ENCODE results near the gene FAM153A.
"Not testable (repeated sequence)": the region's sequence is repeated elsewhere in the genome, so short reads cannot be mapped to it uniquely, and the experiment has no call there.

FAM153A gene

GRCh38 chr5:177791649-177792048 is 8.9 kb upstream of the FAM153A start:
- not testable (repeated sequence) for H3K36me3 ChIP-seq (ENCODE audit: insufficient read depth, low read length); H3K4me1 ChIP-seq (ENCODE audit: insufficient read depth, low read length); H3K9ac ChIP-seq (ENCODE audit: low read depth, low read length)

GRCh38 chr5:177782169-177782568 is 530 bp downstream of the FAM153A start:
- H3K9me3 ChIP-seq (ENCODE audit: control insufficient read depth, insufficient read depth, low read length); H3K9ac ChIP-seq (ENCODE audit: low read depth, low read length); H3K4me1 ChIP-seq (ENCODE audit: insufficient read depth, low read length); H3K36me3 ChIP-seq (ENCODE audit: insufficient read depth, low read length): not testable (repeated sequence)

More at GRCh38 chr5:177791649-177792048, 8.9 kb upstream of the FAM153A start:
- not testable (repeated sequence) for H3K9me3 ChIP-seq (ENCODE audit: control insufficient read depth, insufficient read depth, low read length)

- not testable (repeated sequence) for H3K4me1 ChIP-seq (ENCODE audit: insufficient read depth, low read length); H3K9me3 ChIP-seq (ENCODE audit: control insufficient read depth, insufficient read depth, low read length); H3K9ac ChIP-seq (ENCODE audit: low read depth, low read length); H3K36me3 ChIP-seq (ENCODE audit: insufficient read depth, low read length)
Measured at GRCh38 chr5:177771206-177771605, 11.5 kb downstream of the FAM153A start.

GRCh38 chr5:177770646-177771045 is 12.1 kb downstream of the FAM153A start:
- H3K9ac ChIP-seq (ENCODE audit: low read depth, low read length); H3K4me1 ChIP-seq (ENCODE audit: insufficient read depth, low read length); H3K36me3 ChIP-seq (ENCODE audit: insufficient read depth, low read length); H3K9me3 ChIP-seq (ENCODE audit: control insufficient read depth, insufficient read depth, low read length): not testable (repeated sequence)

- H3K9me3 ChIP-seq (ENCODE audit: control insufficient read depth, insufficient read depth, low read length); H3K4me1 ChIP-seq (ENCODE audit: insufficient read depth, low read length); H3K36me3 ChIP-seq (ENCODE audit: insufficient read depth, low read length); H3K9ac ChIP-seq (ENCODE audit: low read depth, low read length): not testable (repeated sequence)
Measured at GRCh38 chr5:177763737-177764508, 18.8 kb downstream of the FAM153A start.

GRCh38 chr5:177760954-177761353 is 21.7 kb downstream of the FAM153A start:
- H3K9me3 ChIP-seq (ENCODE audit: control insufficient read depth, insufficient read depth, low read length); H3K4me1 ChIP-seq (ENCODE audit: insufficient read depth, low read length); H3K9ac ChIP-seq (ENCODE audit: low read depth, low read length); H3K36me3 ChIP-seq (ENCODE audit: insufficient read depth, low read length): not testable (repeated sequence)

- not testable (repeated sequence) for H3K36me3 ChIP-seq (ENCODE audit: insufficient read depth, low read length); H3K9ac ChIP-seq (ENCODE audit: low read depth, low read length); H3K9me3 ChIP-seq (ENCODE audit: control insufficient read depth, insufficient read depth, low read length); H3K4me1 ChIP-seq (ENCODE audit: insufficient read depth, low read length)
Measured at GRCh38 chr5:177747354-177747753, 35.3 kb downstream of the FAM153A start.

- not testable (repeated sequence) for H3K4me1 ChIP-seq (ENCODE audit: insufficient read depth, low read length); H3K36me3 ChIP-seq (ENCODE audit: insufficient read depth, low read length); H3K9me3 ChIP-seq (ENCODE audit: control insufficient read depth, insufficient read depth, low read length)
Measured at GRCh38 chr5:177724858-177725257, 57.8 kb downstream of the FAM153A start.

GRCh38 chr5:177723831-177724485 is 58.7 kb downstream of the FAM153A start:
- not testable (repeated sequence) for H3K36me3 ChIP-seq (ENCODE audit: insufficient read depth, low read length); H3K4me1 ChIP-seq (ENCODE audit: insufficient read depth, low read length); H3K9ac ChIP-seq (ENCODE audit: low read depth, low read length); H3K9me3 ChIP-seq (ENCODE audit: control insufficient read depth, insufficient read depth, low read length)

More at GRCh38 chr5:177724858-177725257, 57.8 kb downstream of the FAM153A start:
- not testable (repeated sequence) for H3K9ac ChIP-seq (ENCODE audit: low read depth, low read length)

- H3K4me1 ChIP-seq (ENCODE audit: insufficient read depth, low read length); H3K9me3 ChIP-seq (ENCODE audit: control insufficient read depth, insufficient read depth, low read length); H3K36me3 ChIP-seq (ENCODE audit: insufficient read depth, low read length); H3K9ac ChIP-seq (ENCODE audit: low read depth, low read length): not testable (repeated sequence)
Measured at GRCh38 chr5:177722829-177723228, 59.9 kb downstream of the FAM153A start.

GRCh38 chr5:177719989-177720388 is 62.7 kb downstream of the FAM153A start:
- H3K9ac ChIP-seq (ENCODE audit: low read depth, low read length); H3K36me3 ChIP-seq (ENCODE audit: insufficient read depth, low read length); H3K9me3 ChIP-seq (ENCODE audit: control insufficient read depth, insufficient read depth, low read length); H3K4me1 ChIP-seq (ENCODE audit: insufficient read depth, low read length): not testable (repeated sequence)

GRCh38 chr5:177715423-177715822 is 67.3 kb downstream of the FAM153A start:
- not testable (repeated sequence) for H3K4me1 ChIP-seq (ENCODE audit: insufficient read depth, low read length); H3K36me3 ChIP-seq (ENCODE audit: insufficient read depth, low read length); H3K9me3 ChIP-seq (ENCODE audit: control insufficient read depth, insufficient read depth, low read length); H3K9ac ChIP-seq (ENCODE audit: low read depth, low read length)

- H3K9me3 ChIP-seq (ENCODE audit: control insufficient read depth, insufficient read depth, low read length); H3K36me3 ChIP-seq (ENCODE audit: insufficient read depth, low read length); H3K4me1 ChIP-seq (ENCODE audit: insufficient read depth, low read length); H3K9ac ChIP-seq (ENCODE audit: low read depth, low read length): not testable (repeated sequence)
Measured at GRCh38 chr5:177696100-177696499, 86.6 kb downstream of the FAM153A start.

- H3K9me3 ChIP-seq (ENCODE audit: control insufficient read depth, insufficient read depth, low read length); H3K9ac ChIP-seq (ENCODE audit: low read depth, low read length); H3K4me1 ChIP-seq (ENCODE audit: insufficient read depth, low read length); H3K36me3 ChIP-seq (ENCODE audit: insufficient read depth, low read length): not testable (repeated sequence)
Measured at GRCh38 chr5:177695356-177695930, 87.3 kb downstream of the FAM153A start.

GRCh38 chr5:177694518-177694835 is 88.2 kb downstream of the FAM153A start:
- not testable (repeated sequence) for H3K36me3 ChIP-seq (ENCODE audit: insufficient read depth, low read length); H3K4me1 ChIP-seq (ENCODE audit: insufficient read depth, low read length); H3K9me3 ChIP-seq (ENCODE audit: control insufficient read depth, insufficient read depth, low read length); H3K9ac ChIP-seq (ENCODE audit: low read depth, low read length)

Measured in ES-I3 (cell line).